ENCODE results near the gene RPTOR. TPM values are rescaled to one million over a fixed set of nuclear protein-coding genes. Genes with fewer than 3 reads are reported as not detected.
A peak's percentile ranks its signal among the peaks of the same experiment; 100 is the strongest.

RPTOR gene
- total RNA-seq, 1 donor from 2014 or later = 32.0 TPM

DNA sequence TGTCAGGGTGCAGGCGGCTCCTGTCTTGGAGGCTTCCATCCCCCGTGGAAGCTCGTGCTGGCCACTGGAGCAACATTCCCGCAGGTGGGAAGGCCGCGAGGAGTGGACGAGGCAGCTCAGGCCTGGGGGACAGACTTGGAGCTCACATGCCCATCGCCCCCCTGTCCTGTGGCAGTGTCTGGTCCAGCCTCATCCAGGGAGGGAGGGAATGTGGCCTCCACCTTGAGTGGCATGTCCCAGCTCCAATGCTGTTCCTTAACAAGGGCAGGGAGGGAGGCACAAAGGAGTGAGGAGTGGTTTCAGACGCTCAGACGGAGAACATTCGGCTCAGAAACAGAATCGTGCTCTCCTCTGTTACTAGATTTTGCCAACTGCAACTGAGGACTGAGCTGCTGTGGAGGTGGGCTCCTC lies 287.6 kb downstream of the RPTOR start:
- H3K79me2 ChIP-seq (ENCODE audit: insufficient read depth, low read length) = no peaks in the 10 kb centered on the region
- H3K27me3 ChIP-seq (ENCODE audit: insufficient read depth, low read length) = no peaks in the 10 kb centered on the region
- H3K4me1 ChIP-seq (ENCODE audit: insufficient read depth, low read length) = peaks cover 35% of the 10 kb centered on the region
- no peaks in the 10 kb centered on the region for H3K9me3 Mint-ChIP-seq (ENCODE audit: unreplicated experiment)
- peaks cover 25% of the 10 kb centered on the region for H3K4me1 Mint-ChIP-seq (ENCODE audit: low read depth, unreplicated experiment)
- DNase-seq (ENCODE audit: low read depth) (peak; percentile 74), FAIRE-seq (no peak)
- no peaks in the 10 kb centered on the region for H3K36me3 ChIP-seq (ENCODE audit: insufficient read depth, low read length)
- peak overlapping the region; percentile 99 for H3K27ac Mint-ChIP-seq (ENCODE audit: unreplicated experiment)
- H3K27ac ChIP-seq (ENCODE audit: low read depth, low read length) = peak overlapping the region; percentile 94
- peak overlapping the region; percentile 79 for H3K4me3 Mint-ChIP-seq (ENCODE audit: unreplicated experiment)
- no peaks in the 10 kb centered on the region for H3K9me3 ChIP-seq (ENCODE audit: insufficient read depth, low read depth, low read length)
- H2AFZ ChIP-seq (ENCODE audit: low read depth, low read length) = peak overlapping the region; percentile 43
- H3K4me2 ChIP-seq (ENCODE audit: low read length) = peak overlapping the region; percentile 85
- peaks cover 12% of the 10 kb centered on the region for H3K36me3 Mint-ChIP-seq (ENCODE audit: low read depth, unreplicated experiment)
- TF ChIP-seq EZH2 (IDR thresholded peaks at IDR 0.05; ENCODE audit: insufficient read depth, low read length) = no peak
- TF ChIP-seq, protein P1, sequence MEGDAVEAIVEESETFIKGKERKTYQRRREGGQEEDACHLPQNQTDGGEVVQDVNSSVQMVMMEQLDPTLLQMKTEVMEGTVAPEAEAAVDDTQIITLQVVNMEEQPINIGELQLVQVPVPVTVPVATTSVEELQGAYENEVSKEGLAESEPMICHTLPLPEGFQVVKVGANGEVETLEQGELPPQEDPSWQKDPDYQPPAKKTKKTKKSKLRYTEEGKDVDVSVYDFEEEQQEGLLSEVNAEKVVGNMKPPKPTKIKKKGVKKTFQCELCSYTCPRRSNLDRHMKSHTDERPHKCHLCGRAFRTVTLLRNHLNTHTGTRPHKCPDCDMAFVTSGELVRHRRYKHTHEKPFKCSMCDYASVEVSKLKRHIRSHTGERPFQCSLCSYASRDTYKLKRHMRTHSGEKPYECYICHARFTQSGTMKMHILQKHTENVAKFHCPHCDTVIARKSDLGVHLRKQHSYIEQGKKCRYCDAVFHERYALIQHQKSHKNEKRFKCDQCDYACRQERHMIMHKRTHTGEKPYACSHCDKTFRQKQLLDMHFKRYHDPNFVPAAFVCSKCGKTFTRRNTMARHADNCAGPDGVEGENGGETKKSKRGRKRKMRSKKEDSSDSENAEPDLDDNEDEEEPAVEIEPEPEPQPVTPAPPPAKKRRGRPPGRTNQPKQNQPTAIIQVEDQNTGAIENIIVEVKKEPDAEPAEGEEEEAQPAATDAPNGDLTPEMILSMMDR (IDR thresholded peaks at IDR 0.05; ENCODE audit: insufficient read depth, low read depth, low read length) = no peak
- peak overlapping the region; percentile 60 for H3K4me3 ChIP-seq (ENCODE audit: insufficient read depth, low read depth, low read length)
- H4K20me1 ChIP-seq (ENCODE audit: insufficient read depth, low read length) = no peaks in the 10 kb centered on the region
- peaks cover 2% of the 10 kb centered on the region for H3K27me3 Mint-ChIP-seq (ENCODE audit: low read depth, unreplicated experiment)
- peak overlapping the region; percentile 88 for H3K9ac ChIP-seq (ENCODE audit: low read length)

DNA sequence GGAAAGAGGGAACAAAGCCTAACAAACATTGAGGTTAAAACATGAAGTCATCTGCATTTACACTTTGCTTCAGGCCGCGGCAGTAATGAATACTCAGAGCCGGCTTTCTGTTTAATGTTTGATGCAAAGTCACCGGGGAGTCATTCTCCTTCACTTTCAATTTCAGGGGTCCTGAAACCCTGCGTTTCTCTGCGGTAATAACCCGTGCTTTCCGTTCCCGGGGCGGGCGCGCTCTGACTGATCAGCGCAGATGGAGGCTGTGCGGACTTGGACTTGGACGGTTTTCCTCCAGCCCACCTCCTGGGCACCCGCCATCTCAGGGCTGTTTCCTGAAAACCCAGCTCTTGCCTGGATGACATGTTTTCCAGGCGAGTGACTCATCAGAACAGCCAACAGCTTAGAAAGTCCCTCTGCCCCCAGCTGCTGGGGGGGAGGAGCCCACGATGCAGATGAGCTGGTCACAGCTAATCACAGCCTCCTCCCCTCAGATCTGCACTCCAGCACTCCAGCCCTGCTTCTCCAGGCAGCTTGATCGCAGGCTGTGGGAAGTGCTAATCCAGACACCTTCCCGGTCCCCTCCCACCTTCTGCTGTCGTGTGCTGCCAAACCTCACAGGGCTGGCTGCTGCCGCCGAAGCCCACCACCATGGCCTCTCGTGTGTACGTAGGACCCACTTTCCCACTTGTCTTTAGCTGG lies 288.4 kb downstream of the RPTOR start:
- Histone ChIP-seq H3K79me2 (ENCODE audit: insufficient read depth, low read length) (no peaks in the 10 kb centered on the region), H3K4me3 (ENCODE audit: insufficient read depth, low read depth, low read length) (peak overlapping the region; percentile 60), H3K27me3 (ENCODE audit: insufficient read depth, low read length) (no peaks in the 10 kb centered on the region), H3K4me2 (ENCODE audit: low read length) (peak overlapping the region; percentile 85), H3K36me3 (ENCODE audit: insufficient read depth, low read length) (no peaks in the 10 kb centered on the region), H2AFZ (ENCODE audit: low read depth, low read length) (peak overlapping the region; percentile 43), H3K4me1 (ENCODE audit: insufficient read depth, low read length) (peaks cover 27% of the 10 kb centered on the region), H3K27ac (ENCODE audit: low read depth, low read length) (peak overlapping the region; percentile 94), H4K20me1 (ENCODE audit: insufficient read depth, low read length) (no peaks in the 10 kb centered on the region), H3K9ac (ENCODE audit: low read length) (peak overlapping the region; percentile 88), H3K9me3 (ENCODE audit: insufficient read depth, low read depth, low read length) (no peaks in the 10 kb centered on the region)
- H3K27me3 Mint-ChIP-seq (ENCODE audit: low read depth, unreplicated experiment) = peaks cover 2% of the 10 kb centered on the region
- peak overlapping the region; percentile 99 for H3K27ac Mint-ChIP-seq (ENCODE audit: unreplicated experiment)
- H3K36me3 Mint-ChIP-seq (ENCODE audit: low read depth, unreplicated experiment) = peaks cover 12% of the 10 kb centered on the region
- peak overlapping the region; percentile 79 for H3K4me3 Mint-ChIP-seq (ENCODE audit: unreplicated experiment)
- TF ChIP-seq, protein P1 (IDR thresholded peaks at IDR 0.05; ENCODE audit: insufficient read depth, low read depth, low read length) = no peak
- no peak for TF ChIP-seq EZH2 (IDR thresholded peaks at IDR 0.05; ENCODE audit: insufficient read depth, low read length)
- no peaks in the 10 kb centered on the region for H3K9me3 Mint-ChIP-seq (ENCODE audit: unreplicated experiment)
- peak; percentile 98 for DNase-seq (ENCODE audit: low read depth)
- FAIRE-seq = peak; percentile 96
- H3K4me1 Mint-ChIP-seq (ENCODE audit: low read depth, unreplicated experiment) = peaks cover 20% of the 10 kb centered on the region
